GM23248 (cell line): ENCODE data around the gene LMOD3. TPM values are rescaled to one million over a fixed set of nuclear protein-coding genes. Genes with fewer than 3 reads are reported as not detected.

Experiments
- DNase-seq: peaks from one replicate; pipeline ENCODE4 v3.0.0-alpha.2; 2015
- H2AFZ ChIP-seq: fragments of 200-600 bp; sonication (generic); 2 replicates; pipeline ENCODE4 v1.6.1; 2016; ENCODE audit warnings: antibody characterized with exemption
- H3F3A ChIP-seq: fragments of 200-600 bp; sonication (generic); 2 replicates; pipeline ENCODE4 v1.6.1; 2016; ENCODE audit warnings: mild to moderate bottlenecking, antibody characterized with exemption, mixed run types; ENCODE audit not compliant: insufficient read depth
- H3K27ac ChIP-seq: fragments of 200-600 bp; sonication (generic); 2 replicates; pipeline ENCODE4 v1.5.1; 2016; ENCODE audit warnings: mild to moderate bottlenecking
- H3K27me3 ChIP-seq: fragments of 200-600 bp; sonication (generic); replicated peaks from 2 replicates; pipeline ENCODE4 v1.6.1; 2016; ENCODE audit warnings: mild to moderate bottlenecking; ENCODE audit not compliant: insufficient read depth
- H3K36me3 ChIP-seq: fragments of 200-600 bp; sonication (generic); 2 replicates; pipeline ENCODE4 v1.6.1; 2016; ENCODE audit warnings: low read depth, mild to moderate bottlenecking
- H3K4me1 ChIP-seq: fragments of 200-600 bp; sonication (generic); 2 replicates; pipeline ENCODE4 v1.6.1; 2016; ENCODE audit warnings: mild to moderate bottlenecking; ENCODE audit not compliant: insufficient read depth
- H3K4me2 ChIP-seq: fragments of 200-600 bp; sonication (generic); one replicate; pipeline ENCODE4 v1.6.1; 2016; ENCODE audit warnings: mild to moderate bottlenecking; ENCODE audit not compliant: unreplicated experiment
- H3K4me3 ChIP-seq: fragments of 200-600 bp; sonication (generic); 2 replicates; pipeline ENCODE4 v1.5.1; 2016; ENCODE audit warnings: mild to moderate bottlenecking
- H3K79me2 ChIP-seq: fragments of 200-600 bp; sonication (generic); 2 replicates; pipeline ENCODE4 v1.6.1; 2016; ENCODE audit warnings: mild to moderate bottlenecking; ENCODE audit not compliant: insufficient read depth
- H3K9ac ChIP-seq: fragments of 200-600 bp; sonication (generic); 2 replicates; pipeline ENCODE4 v1.6.1; 2016; ENCODE audit warnings: mild to moderate bottlenecking
- H3K9me2 ChIP-seq: fragments of 200-600 bp; sonication (generic); 2 replicates; pipeline ENCODE4 v1.6.1; 2016; ENCODE audit warnings: mixed run types, mild to moderate bottlenecking, moderate library complexity; ENCODE audit not compliant: insufficient read depth
- H3K9me3 ChIP-seq: fragments of 200-600 bp; sonication (generic); one replicate; pipeline ENCODE4 v1.6.1; 2017; ENCODE audit warnings: low read depth
- H4K20me1 ChIP-seq: fragments of 200-600 bp; sonication (generic); 2 replicates; pipeline ENCODE4 v1.6.0; 2016; ENCODE audit not compliant: insufficient read depth
- EZH2 ChIP-seq: fragments of 200-600 bp; sonication (generic); IDR thresholded peaks from 2 replicates; pipeline ENCODE4 v1.6.1; 2018; ENCODE audit warnings: antibody characterized with exemption, mild to moderate bottlenecking; ENCODE audit not compliant: insufficient read depth, poor library complexity, severe bottlenecking
- EZH2phosphoT487 ChIP-seq: fragments of 200-600 bp; sonication (generic); IDR thresholded peaks from 2 replicates; pipeline ENCODE4 v1.6.1; 2018; ENCODE audit warnings: antibody characterized with exemption, moderate library complexity, mild to moderate bottlenecking, low read depth; ENCODE audit not compliant: insufficient read depth
- WGBS, 2 experiments: methylation state at CpG; one replicate each; pipeline ENCODE4 v1.1.6; 2015 to 2017; ENCODE audit warnings: low lambda C conversion rate in 2 of 2, low coverage in 1 of 2; ENCODE audit errors: missing lambda C conversion rate in 2 of 2; 5-methylcytosine and 5-hydroxymethylcytosine counted together
- in situ Hi-C: fragments of 300-500 bp; cut with MboI; formaldehyde crosslinking; loops from 2 replicates; pipeline ENCODE4 v1.15.0; 2020
- polyA plus RNA-seq: library from polyadenylated mRNA; unstranded; fragments of >200 nt; fragmentation: Nextera tagmentation; extraction: Ambion mirVana; gene quantifications from 2 replicates; pipeline ENCODE4 v1.2.1, GENCODE V29; 2016
- total RNA-seq: library from RNA; depleted of rRNA; stranded (reverse); fragments of >200 nt; shearing (Covaris generic); gene quantifications from 2 replicates; pipeline ENCODE4 v1.2.3, GENCODE V29; 2014

Gene LMOD3
- total and polyA plus RNA-seq, 2 experiments from 2014 or later: not detected

GRCh38 chr3:69130689-69131088 lies 8.3 kb upstream of the LMOD3 start:
- Histone ChIP-seq H3F3A (0 out of 2 replicates have a peak, but pooled peaks cover 6% of the 10 kb centered on the region), H3K4me3 (no peak overlapping the region), H3K9me3 (no peaks in the 10 kb centered on the region), H3K9ac (no peak overlapping the region), H3K27ac (no peak overlapping the region), H3K79me2 (no peaks in the 10 kb centered on the region), H3K27me3 (peaks cover 12% of the 10 kb centered on the region; the same call in 1 of the 2 replicates), H4K20me1 (no peaks in the 10 kb centered on the region), H3K9me2 (no peaks in the 10 kb centered on the region), H3K4me1 (0 out of 2 replicates have a peak, but pooled peaks cover 8% of the 10 kb centered on the region), H3K36me3 (no peaks in the 10 kb centered on the region), H2AFZ (no peak overlapping the region), H3K4me2 (no peak overlapping the region)
- DNase-seq: no peak
- in situ Hi-C loops: no loop called here
- TF ChIP-seq EZH2phosphoT487 (no peak), EZH2 (no peak)

DNA sequence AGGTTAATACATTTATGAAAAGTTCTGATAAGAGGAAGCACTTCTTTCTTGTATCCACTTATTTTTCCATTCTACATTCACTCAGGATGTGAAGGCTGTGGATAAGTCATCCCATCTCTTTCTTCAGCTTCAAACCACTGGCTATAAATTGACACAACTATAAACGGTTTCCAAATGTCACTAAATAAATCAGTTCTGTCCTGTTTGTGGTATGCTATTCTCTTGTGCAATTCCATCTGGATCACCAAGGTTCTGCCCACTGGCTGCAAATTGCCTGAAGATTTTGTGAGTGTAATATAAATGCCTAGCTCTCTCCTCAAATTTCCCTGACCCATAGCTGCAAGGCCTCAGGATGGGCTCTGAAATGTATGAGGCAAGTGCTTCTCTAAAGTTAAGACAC lies 7.1 kb upstream of the LMOD3 start:
- in situ Hi-C loops: no loop called here
- Histone ChIP-seq H2AFZ (no peak overlapping the region), H3K79me2 (no peaks in the 10 kb centered on the region), H3K27me3 (peaks cover 12% of the 10 kb centered on the region; the same call in 1 of the 2 replicates), H3F3A (0 out of 2 replicates have a peak, but pooled peaks cover 6% of the 10 kb centered on the region), H3K4me2 (no peak overlapping the region), H3K4me3 (no peak overlapping the region), H3K9me2 (no peaks in the 10 kb centered on the region), H3K9me3 (no peaks in the 10 kb centered on the region), H3K36me3 (no peaks in the 10 kb centered on the region), H3K9ac (no peak overlapping the region), H3K4me1 (0 out of 2 replicates have a peak, but pooled peaks cover 8% of the 10 kb centered on the region), H3K27ac (no peak overlapping the region), H4K20me1 (no peaks in the 10 kb centered on the region)
- WGBS, 2 experiments: 0 to 3% methylated on average over 1 of the region's 1 CpG
- peak; percentile 48 for DNase-seq
- TF ChIP-seq EZH2 (no peak), EZH2phosphoT487 (0 out of 2 replicates have a peak, but pooled peaks have one; percentile 71)

GRCh38 chr3:69128509-69128908 lies 6.1 kb upstream of the LMOD3 start:
- in situ Hi-C loops: no loop called here
- TF ChIP-seq EZH2: no peak
- Histone ChIP-seq H3K27ac (no peak overlapping the region), H3K4me3 (no peak overlapping the region), H3K9ac (no peak overlapping the region), H3K9me2 (no peaks in the 10 kb centered on the region), H3K79me2 (no peaks in the 10 kb centered on the region), H2AFZ (no peak overlapping the region), H4K20me1 (no peaks in the 10 kb centered on the region), H3K4me1 (0 out of 2 replicates have a peak, but pooled peaks cover 8% of the 10 kb centered on the region), H3K36me3 (no peaks in the 10 kb centered on the region), H3K9me3 (no peaks in the 10 kb centered on the region), H3K4me2 (no peak overlapping the region), H3F3A (0 out of 2 replicates have a peak, but pooled peaks cover 6% of the 10 kb centered on the region), H3K27me3 (peaks cover 12% of the 10 kb centered on the region; the same call in 1 of the 2 replicates)
- DNase-seq: no peak

DNA sequence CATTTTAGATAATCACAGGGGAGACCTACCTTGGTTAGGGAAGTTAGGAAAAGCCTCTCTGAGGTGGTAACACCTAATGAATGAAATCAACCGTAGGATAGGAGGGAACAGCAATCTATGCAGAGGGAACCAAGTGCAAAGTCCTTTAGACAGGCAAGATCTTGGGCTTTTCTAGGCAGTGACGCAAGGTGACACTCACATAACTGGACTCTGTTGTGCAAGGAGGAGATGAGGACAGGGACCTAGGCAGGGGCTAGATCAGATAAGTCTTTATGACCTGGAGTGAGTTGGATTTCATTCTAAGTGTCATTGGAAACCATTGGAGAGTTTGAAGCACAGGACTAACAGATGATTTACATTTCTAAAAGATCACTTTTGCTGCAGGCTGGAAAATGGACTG lies 4.6 kb upstream of the LMOD3 start:
- TF ChIP-seq EZH2 (no peak), EZH2phosphoT487 (no peak)
- H3K9me3 ChIP-seq: no peaks in the 10 kb centered on the region
- H3K79me2 ChIP-seq: no peaks in the 10 kb centered on the region
- 0 out of 2 replicates have a peak, but pooled peaks cover 6% of the 10 kb centered on the region for H3F3A ChIP-seq
- no peak overlapping the region for H2AFZ ChIP-seq
- no peaks in the 10 kb centered on the region for H4K20me1 ChIP-seq
- 0 out of 2 replicates have a peak, but pooled peaks cover 8% of the 10 kb centered on the region for H3K4me1 ChIP-seq
- in situ Hi-C loops: no loop called here
- 87 to 88% methylated on average over 2 of the region's 2 CpGs for WGBS, 2 experiments
- no peak overlapping the region for H3K27ac ChIP-seq
- peaks cover 12% of the 10 kb centered on the region; the same call in 1 of the 2 replicates for H3K27me3 ChIP-seq
- no peak overlapping the region for H3K4me3 ChIP-seq
- no peak for DNase-seq
- no peaks in the 10 kb centered on the region for H3K9me2 ChIP-seq
- no peaks in the 10 kb centered on the region for H3K36me3 ChIP-seq
- H3K9ac ChIP-seq: no peak overlapping the region
- H3K4me2 ChIP-seq: no peak overlapping the region

- Histone ChIP-seq H3F3A (0 out of 2 replicates have a peak, but pooled peaks cover 6% of the 10 kb centered on the region), H3K4me2 (no peak overlapping the region), H4K20me1 (no peaks in the 10 kb centered on the region), H3K9me2 (no peaks in the 10 kb centered on the region), H3K36me3 (no peaks in the 10 kb centered on the region), H3K4me1 (0 out of 2 replicates have a peak, but pooled peaks cover 8% of the 10 kb centered on the region), H3K27me3 (peaks cover 12% of the 10 kb centered on the region; the same call in 1 of the 2 replicates), H2AFZ (no peak overlapping the region), H3K9me3 (no peaks in the 10 kb centered on the region), H3K79me2 (no peaks in the 10 kb centered on the region), H3K9ac (no peak overlapping the region), H3K4me3 (no peak overlapping the region), H3K27ac (no peak overlapping the region)
- TF ChIP-seq EZH2phosphoT487: no peak
- TF ChIP-seq EZH2: no peak
- DNase-seq: no peak
- WGBS, 2 experiments: 65 to 66% methylated on average over 3 of the region's 3 CpGs
- in situ Hi-C loops: no loop called here
Measured at GRCh38 chr3:69126216-69126615, 3.8 kb upstream of the LMOD3 start.
